HCT116 (cell line): ENCODE data around the gene AGBL1. TPM values are rescaled to one million over a fixed set of nuclear protein-coding genes. Genes with fewer than 3 reads are reported as not detected.

Experiments
- ATAC-seq: fragments of 200-7000 bp; cut with Tn5 transposase; 2 replicates; pipeline ENCODE4 v1.9.1; 2020; ENCODE audit warnings: mild to moderate bottlenecking, moderate library complexity
- BruUV-seq: library from RNA; stranded (reverse); fragments of 400-500 nt; replicated peaks from 2 replicates; lab custom pipeline; 2021; lab: Mats Ljungman, UMichigan
- CTCF ChIA-PET: fragments of 300-600 bp; sonication (Branson Sonifier 250); formaldehyde crosslinking; loops from one replicate; lab custom pipeline; 2021; ENCODE audit warnings: antibody characterized with exemption; lab: Charles Lee
- POLR2A ChIA-PET: fragments of 300-600, 350-600 bp; sonication (Branson Sonifier 250); formaldehyde crosslinking; loops from one replicate; lab custom pipeline; 2021; ENCODE audit warnings: antibody characterized with exemption; lab: Charles Lee
- RAD21 ChIA-PET, 2 experiments: fragments of 300-600 bp; sonication (Branson Sonifier 250); formaldehyde crosslinking; loops; one replicate each; lab custom pipeline; 2023; ENCODE audit warnings: low total read pairs in 2 of 2; ENCODE audit not compliant: uncharacterized antibody in 2 of 2, unreplicated experiment in 2 of 2, low non-redundant PET in 1 of 2; lab: Charles Lee
- DNase-seq: peaks from one replicate; pipeline ENCODE4 v3.0.0-alpha.2; 2010; ENCODE audit warnings: low read depth, low spot score
- H2AFZ ChIP-seq: fragments of 200-600 bp; shearing (Covaris generic), sonication (generic); 2 replicates; pipeline ENCODE4 v1.6.1; 2017; ENCODE audit warnings: low read depth, mixed run types, mixed read lengths, antibody characterized with exemption, low read length; ENCODE audit not compliant: poor library complexity, severe bottlenecking
- H3K27ac ChIP-seq: 2 replicates; pipeline ENCODE4 v1.5.1; 2012; ENCODE audit warnings: low read depth, low read length
- H3K27me3 ChIP-seq: fragments of 200-600 bp; sonication (generic); 2 replicates; pipeline ENCODE4 v1.6.1; 2016; ENCODE audit warnings: mixed run types, low read length, mixed read lengths; ENCODE audit not compliant: insufficient read depth
- H3K36me3 ChIP-seq, 2 experiments: fragments of 200-500 bp in 1 of 2; fragments of 200-600 bp in 1 of 2; sonication (Bioruptor generic) in 1 of 2; sonication (generic) in 1 of 2; 2 replicates each; pipeline versions ENCODE4 v1.5.1 to v1.6.1; 2014 to 2016; ENCODE audit warnings: low read length in 2 of 2, inconsistent platforms in 1 of 2, mixed read lengths in 1 of 2, mixed run types in 1 of 2; ENCODE audit not compliant: insufficient read depth in 2 of 2, control insufficient read depth in 1 of 2
- H3K4me1 ChIP-seq, 2 experiments: fragments of 200-600 bp in 1 of 2; sonication (generic) in 1 of 2; 2 replicates each; pipeline versions ENCODE4 v1.5.1 to v1.6.1; 2012 to 2017; ENCODE audit warnings: low read length in 2 of 2, inconsistent platforms in 1 of 2, mild to moderate bottlenecking in 1 of 2, mixed read lengths in 1 of 2, mixed run types in 1 of 2, moderate library complexity in 1 of 2; ENCODE audit not compliant: insufficient read depth in 2 of 2, control insufficient read depth in 1 of 2
- H3K4me2 ChIP-seq: fragments of 200-600 bp; sonication (generic); 2 replicates; pipeline ENCODE4 v1.6.1; 2017; ENCODE audit warnings: mixed run types, low read length, mixed read lengths
- H3K4me3 ChIP-seq, 2 experiments: fragments of 200-600 bp in 1 of 2; sonication (generic) in 1 of 2; replicated peaks in 1 of 2; 2 replicates each; pipeline ENCODE4 v1.5.1; 2011 to 2016; ENCODE audit warnings: low read length in 2 of 2, control low read depth in 1 of 2, low read depth in 1 of 2, mild to moderate bottlenecking in 1 of 2, mixed read lengths in 1 of 2, mixed run types in 1 of 2
- H3K79me2 ChIP-seq: fragments of 200-600 bp; sonication (generic); 2 replicates; pipeline ENCODE4 v1.6.1; 2017; ENCODE audit warnings: mild to moderate bottlenecking, mixed run types, low read length, moderate library complexity, mixed read lengths; ENCODE audit not compliant: insufficient read depth
- H3K9ac ChIP-seq: fragments of 200-600 bp; sonication (generic); 2 replicates; pipeline ENCODE4 v1.6.1; 2016; ENCODE audit warnings: low read length, mixed read lengths
- H3K9me2 ChIP-seq: fragments of 200-600 bp; sonication (generic), shearing (Covaris generic); 2 replicates; pipeline ENCODE4 v1.6.1; 2017; ENCODE audit warnings: mixed run types, mild to moderate bottlenecking, moderate library complexity; ENCODE audit not compliant: insufficient read depth
- H3K9me3 ChIP-seq, 2 experiments: fragments of 200-500 bp in 1 of 2; fragments of 200-600 bp in 1 of 2; sonication (Bioruptor generic) in 1 of 2; sonication (generic) in 1 of 2; 2 replicates each; pipeline ENCODE4 v1.6.1; 2014 to 2017; ENCODE audit warnings: low read length in 2 of 2, mixed read lengths in 2 of 2, inconsistent platforms in 1 of 2, low read depth in 1 of 2, mild to moderate bottlenecking in 1 of 2, mixed run types in 1 of 2, moderate library complexity in 1 of 2; ENCODE audit not compliant: control insufficient read depth in 1 of 2, insufficient read depth in 1 of 2
- H4K20me1 ChIP-seq: fragments of 200-600 bp; sonication (generic), shearing (Covaris generic); 2 replicates; pipeline ENCODE4 v1.6.1; 2017; ENCODE audit warnings: mixed run types, mild to moderate bottlenecking, moderate library complexity; ENCODE audit not compliant: insufficient read depth
- CTCF ChIP-seq, 3 experiments: fragments of 200-600 bp in 1 of 3; sonication (generic) in 1 of 3; IDR thresholded peaks in 2 of 3; conservative IDR thresholded peaks in 1 of 3; 2 replicates each; pipeline ENCODE4 v1.5.1; 2012 to 2017; ENCODE audit warnings: low read depth in 2 of 3, low read length in 2 of 3, antibody characterized with exemption in 1 of 3, borderline replicate concordance in 1 of 3, control low read depth in 1 of 3, mild to moderate bottlenecking in 1 of 3, mixed read lengths in 1 of 3, mixed run types in 1 of 3, moderate library complexity in 1 of 3; ENCODE audit not compliant: insufficient read depth in 1 of 3
- ELF1 ChIP-seq: IDR thresholded peaks from 2 replicates; pipeline ENCODE4 v1.6.1; 2012; ENCODE audit warnings: low read depth, borderline replicate concordance
- MAX ChIP-seq: IDR thresholded peaks from 2 replicates; pipeline ENCODE4 v1.6.1; 2012
- POLR2AphosphoS5 ChIP-seq: IDR thresholded peaks from 2 replicates; pipeline ENCODE4 v1.6.1; 2011; ENCODE audit warnings: mild to moderate bottlenecking, low read depth, low read length, moderate library complexity
- RAD21 ChIP-seq: IDR thresholded peaks from 2 replicates; pipeline ENCODE4 v1.6.1; 2012; ENCODE audit warnings: low read depth, mild to moderate bottlenecking
- ZBTB33 ChIP-seq: IDR thresholded peaks from 2 replicates; pipeline ENCODE4 v1.6.1; 2011; ENCODE audit warnings: mild to moderate bottlenecking, low read length, moderate library complexity; ENCODE audit not compliant: insufficient replicate concordance; ENCODE audit errors: extremely low read depth
- ZFX ChIP-seq: fragments of 450-650 bp; IDR thresholded peaks from 2 replicates; pipeline ENCODE4 v1.6.1; 2017
- intact Hi-C: fragments of 100-400 bp; cut with micrococcal nuclease; formaldehyde crosslinking; loops from 2 replicates; pipeline ENCODE4 v1.10.0; 2022
- total RNA-seq: library from RNA; stranded (reverse); gene quantifications from one replicate; pipeline ENCODE4 v1.2.1, GENCODE V29; 2021; ENCODE audit not compliant: unreplicated experiment

The AGBL1 gene
- total RNA-seq, 1 experiment from 2014 or later = not detected

GRCh38 chr15:86034904-86035303 is 44.8 kb upstream of the AGBL1 start:
- ATAC-seq = no peak

More at GRCh38 chr15:86034904-86035303, 44.8 kb upstream of the AGBL1 start:
- ChIA-PET POLR2A (no interaction called here), RAD21 (no interaction called here), CTCF (no interaction called here)
- Histone ChIP-seq H3K9me3 (no peaks in the 10 kb centered on the region), H3K9me2 (no peaks in the 10 kb centered on the region), H3K4me2 (no peak overlapping the region), H3K4me1 (no peaks in the 10 kb centered on the region), H3K27me3 (no peaks in the 10 kb centered on the region), H3K36me3 (no peaks in the 10 kb centered on the region), H4K20me1 (no peaks in the 10 kb centered on the region), H3K4me3 (no peak overlapping the region), H3K79me2 (no peaks in the 10 kb centered on the region), H3K9ac (no peak overlapping the region), H2AFZ (no peak overlapping the region), H3K27ac (no peak overlapping the region)
- DNase-seq = no peak
- no peak for TF ChIP-seq CTCF (IDR thresholded peaks at IDR 0.05 in 2 of 3, conservative IDR thresholded peaks at IDR 0.05 in 1 of 3; ENCODE audit: borderline replicate concordance in 1 of 3, insufficient read depth in 1 of 3, low read depth in 2 of 3, low read length in 2 of 3)
- no peak for TF ChIP-seq ELF1
- TF ChIP-seq ZBTB33 = no peak
- no peak for TF ChIP-seq ZFX
- TF ChIP-seq RAD21 = no peak
- no peak for TF ChIP-seq MAX
- TF ChIP-seq POLR2AphosphoS5 = no peak
- BruUV-seq = no TSS peak
- intact Hi-C loops = no loop called here
